ENCODE results near the gene RNU7-1.

Gene RNU7-1

GRCh38 chr12:6954316-6955107 lies 10.9 kb downstream of the RNU7-1 start:
- peak; percentile 42 for DNase-seq

DNA sequence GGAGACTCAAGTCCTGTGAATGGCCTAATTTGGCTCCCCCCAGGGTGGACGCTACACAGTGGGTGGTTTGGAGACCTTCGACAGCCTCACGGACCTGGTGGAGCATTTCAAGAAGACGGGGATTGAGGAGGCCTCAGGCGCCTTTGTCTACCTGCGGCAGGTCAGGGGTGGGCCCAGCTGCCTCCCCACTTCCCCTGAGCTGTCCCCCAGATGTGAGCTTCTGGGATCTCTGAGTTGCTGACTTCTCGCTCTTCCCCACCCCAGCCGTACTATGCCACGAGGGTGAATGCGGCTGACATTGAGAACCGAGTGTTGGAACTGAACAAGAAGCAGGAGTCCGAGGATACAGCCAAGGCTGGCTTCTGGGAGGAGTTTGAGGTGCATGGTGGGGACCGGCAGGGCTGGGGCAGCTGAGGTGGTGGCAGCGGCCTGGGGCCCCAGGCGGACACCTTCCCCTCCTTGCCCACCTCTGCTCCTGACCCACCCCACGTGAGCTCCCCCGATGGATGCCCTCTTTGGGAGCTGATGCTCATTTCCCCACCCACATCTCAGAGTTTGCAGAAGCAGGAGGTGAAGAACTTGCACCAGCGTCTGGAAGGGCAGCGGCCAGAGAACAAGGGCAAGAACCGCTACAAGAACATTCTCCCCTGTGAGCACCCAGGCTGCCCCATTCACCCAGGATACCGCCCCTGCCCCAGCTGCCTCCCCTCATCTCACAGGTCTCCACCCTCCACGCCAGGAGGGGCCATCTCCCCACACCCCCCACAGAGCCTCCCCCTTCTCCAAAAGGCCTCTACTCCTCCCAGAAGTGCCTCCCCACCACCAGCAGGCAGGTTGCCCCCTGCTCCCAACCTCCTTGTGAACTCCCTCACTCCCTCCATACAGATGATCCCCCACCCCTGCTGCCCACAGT lies 11.7 kb downstream of the RNU7-1 start:
- no peak for DNase-seq

DNA sequence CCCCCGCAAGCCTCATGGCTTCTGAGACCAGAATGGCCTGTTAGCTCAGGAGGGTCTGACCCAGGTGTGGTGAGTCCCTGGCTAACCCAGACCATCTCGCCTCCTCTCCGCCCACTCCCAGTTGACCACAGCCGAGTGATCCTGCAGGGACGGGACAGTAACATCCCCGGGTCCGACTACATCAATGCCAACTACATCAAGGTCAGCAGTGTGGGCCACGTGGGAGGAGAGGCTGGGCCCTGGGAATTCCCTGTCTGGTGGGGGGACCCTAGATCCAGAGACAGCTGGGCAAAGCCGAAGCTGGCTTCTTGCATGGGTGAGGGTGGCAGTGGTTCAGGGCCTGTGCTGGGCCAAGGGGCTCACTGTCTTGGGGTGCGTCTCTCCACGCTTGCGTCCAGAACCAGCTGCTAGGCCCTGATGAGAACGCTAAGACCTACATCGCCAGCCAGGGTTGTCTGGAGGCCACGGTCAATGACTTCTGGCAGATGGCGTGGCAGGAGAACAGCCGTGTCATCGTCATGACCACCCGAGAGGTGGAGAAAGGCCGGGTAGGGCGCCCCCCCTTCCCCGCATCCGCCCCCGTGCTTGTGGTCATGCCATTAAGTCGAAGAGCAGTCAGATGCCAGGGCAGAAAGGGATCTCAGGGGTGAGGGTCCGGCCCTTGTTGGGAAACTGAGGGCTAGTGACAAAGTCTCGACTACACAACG lies 12.6 kb downstream of the RNU7-1 start:
- DNase-seq = no peak

DNA sequence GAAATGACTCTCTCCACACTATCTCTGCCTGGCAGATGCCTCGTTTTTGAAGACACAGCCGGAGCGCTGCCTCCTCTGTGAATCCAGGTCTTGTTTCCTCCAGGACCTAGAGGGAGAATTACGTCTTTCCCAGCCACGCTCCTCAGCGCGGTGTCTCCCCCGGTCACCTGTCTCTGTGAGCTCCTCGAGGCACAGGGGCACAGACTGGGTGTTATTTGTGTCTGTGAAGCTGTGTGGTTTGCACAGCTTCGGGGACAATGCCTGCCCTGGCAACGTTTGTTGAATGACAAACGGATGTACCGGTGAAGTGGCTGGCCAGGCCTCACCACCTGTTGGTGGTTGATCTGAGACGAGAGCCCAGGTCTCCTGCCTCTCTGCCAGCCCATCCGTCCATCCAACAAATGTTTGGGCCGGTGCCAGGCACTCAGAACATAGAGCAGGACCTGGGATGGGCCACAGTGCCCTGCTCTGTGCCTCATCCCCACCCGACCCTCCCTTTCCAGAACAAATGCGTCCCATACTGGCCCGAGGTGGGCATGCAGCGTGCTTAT lies 13.6 kb downstream of the RNU7-1 start:
- DNase-seq = peak; percentile 48

GRCh38 chr12:6957741-6958608 lies 14.4 kb downstream of the RNU7-1 start:
- peak; percentile 49 for DNase-seq

- peak; percentile 38 for DNase-seq
Measured at GRCh38 chr12:6958609-6959057, 15.0 kb downstream of the RNU7-1 start.

GRCh38 chr12:6959058-6959804 lies 15.6 kb downstream of the RNU7-1 start:
- peak; percentile 72 for DNase-seq

GRCh38 chr12:6959805-6960592 lies 16.4 kb downstream of the RNU7-1 start:
- DNase-seq = no peak

GRCh38 chr12:6960593-6961277 lies 17.1 kb downstream of the RNU7-1 start:
- peak; percentile 38 for DNase-seq

DNA sequence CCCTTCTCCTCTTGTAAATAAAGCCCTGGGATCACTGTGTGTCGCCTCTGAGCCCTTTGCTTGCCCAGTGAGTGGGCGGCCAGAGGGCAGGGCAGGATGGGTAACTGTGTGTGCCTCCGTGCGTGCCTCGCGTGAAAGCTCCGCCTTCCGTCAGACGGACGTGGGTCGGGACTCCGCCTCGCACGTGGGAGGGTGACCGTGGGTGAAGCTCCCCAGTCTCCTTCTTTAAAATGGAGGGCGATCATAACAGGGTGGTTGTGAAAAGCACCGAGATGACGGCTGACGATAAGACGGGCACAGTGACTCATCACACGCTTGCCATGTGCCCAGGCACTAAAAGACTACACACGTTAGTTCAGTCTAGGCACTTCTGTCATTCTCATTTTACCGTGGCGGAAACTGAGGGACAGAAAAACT lies 17.7 kb downstream of the RNU7-1 start:
- peak; percentile 89 for DNase-seq

GRCh38 chr12:6961695-6962284 lies 18.2 kb downstream of the RNU7-1 start:
- no peak for DNase-seq

DNA sequence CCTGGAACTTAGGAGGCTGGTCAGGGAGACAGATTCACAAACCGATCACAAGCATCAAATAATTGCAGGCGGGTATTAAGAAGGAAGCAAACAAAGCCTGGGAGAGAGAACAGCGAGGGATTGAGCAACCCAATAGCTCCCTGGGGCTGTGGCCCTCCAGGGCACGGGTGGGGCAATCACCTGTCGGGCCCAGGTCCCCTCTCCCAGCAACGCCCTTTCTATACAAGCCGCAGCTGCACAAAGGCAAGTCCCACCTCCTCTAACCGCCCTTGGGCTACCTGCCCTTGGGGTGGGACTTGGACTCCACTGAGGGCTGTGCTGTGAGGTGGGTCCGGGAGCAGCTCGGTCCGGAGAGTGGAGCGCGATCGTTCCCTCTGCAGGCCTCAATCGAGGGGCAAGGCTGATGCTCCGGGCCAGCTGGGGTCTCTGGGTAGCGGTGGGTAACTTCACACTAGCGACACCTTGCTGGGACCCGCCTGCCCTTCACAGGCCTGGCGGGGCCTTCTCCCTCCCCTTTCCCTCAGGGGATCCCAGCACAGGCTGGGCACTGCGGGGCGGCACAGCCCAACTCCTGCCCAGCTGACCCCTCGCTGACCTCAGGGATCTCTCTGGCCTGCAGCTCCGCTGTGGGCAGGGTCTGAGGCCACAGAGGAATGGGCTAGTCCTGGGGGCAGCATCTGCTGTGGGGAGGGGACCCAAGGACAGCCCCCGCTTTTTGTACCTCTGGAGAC lies 18.8 kb downstream of the RNU7-1 start:
- peak; percentile 39 for DNase-seq

DNA sequence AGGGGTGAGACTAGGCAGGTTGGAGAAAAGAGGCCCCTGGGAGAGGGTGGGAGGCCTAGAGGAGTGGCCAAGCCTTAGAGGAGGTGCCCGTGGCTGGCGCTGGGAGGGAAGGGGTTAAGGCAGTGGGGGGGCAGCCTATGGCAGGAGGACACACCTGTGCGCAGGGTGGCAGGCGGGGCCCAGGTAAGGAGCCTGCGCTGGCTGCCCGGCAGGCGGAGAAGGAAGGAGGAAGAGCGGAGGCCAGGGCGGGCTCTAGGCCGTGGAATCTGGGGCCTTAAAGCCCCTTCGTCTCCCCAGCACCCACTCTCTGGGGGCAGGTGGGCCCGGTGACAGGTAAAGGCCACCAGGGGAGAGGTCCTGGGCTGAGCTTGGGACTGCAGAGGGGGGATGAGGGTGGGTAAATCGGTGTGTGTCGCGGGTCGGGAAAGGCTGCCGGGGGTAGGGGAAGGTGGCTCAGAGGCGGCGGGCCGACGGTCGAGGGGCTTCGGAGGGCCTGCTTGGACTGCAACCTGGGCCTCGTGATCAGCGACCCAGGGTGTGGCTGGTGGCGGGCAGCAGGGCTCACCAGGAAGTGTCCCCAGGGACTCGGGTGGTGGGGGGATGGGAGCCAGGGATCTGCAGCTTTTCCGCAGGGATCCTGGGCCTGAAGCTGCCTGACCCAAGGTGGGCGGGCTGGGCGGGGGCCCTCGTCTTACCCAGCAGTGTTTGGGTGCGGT lies 19.6 kb downstream of the RNU7-1 start:
- DNase-seq = no peak

GRCh38 chr12:6963791-6964413 lies 20.3 kb downstream of the RNU7-1 start:
- DNase-seq = no peak

GRCh38 chr12:6964605-6965025 lies 21.0 kb downstream of the RNU7-1 start:
- no peak for DNase-seq

DNA sequence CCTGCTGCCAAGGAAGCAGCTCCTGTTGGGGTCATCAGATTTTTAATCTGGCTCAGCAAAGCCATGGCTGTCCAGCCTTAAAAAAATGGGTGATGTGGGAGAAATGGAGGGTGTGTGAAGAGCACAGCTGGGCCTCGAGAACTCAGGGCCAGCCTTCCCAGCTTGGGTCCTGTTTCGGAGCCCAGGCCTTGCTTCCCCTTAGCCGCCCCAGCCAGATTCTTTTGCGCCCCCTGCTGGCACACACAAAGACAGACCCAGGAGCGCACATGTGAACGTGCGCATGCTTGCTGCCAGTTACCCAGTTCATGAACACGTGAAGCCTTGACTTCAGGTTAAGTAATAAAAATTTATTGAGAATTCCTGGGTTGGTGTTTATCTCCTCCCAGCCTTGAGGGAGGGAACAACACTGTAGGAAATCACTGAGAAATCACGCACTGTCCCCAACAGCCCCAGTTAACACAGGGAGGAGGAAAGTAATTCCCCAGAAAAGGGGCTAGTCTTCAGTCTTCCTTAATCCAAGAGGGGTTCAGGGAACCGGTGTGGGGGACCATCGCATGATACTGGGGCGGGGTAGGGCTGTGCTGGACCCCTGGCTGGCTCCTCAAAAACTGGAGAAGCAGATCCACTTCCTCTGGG lies 21.5 kb downstream of the RNU7-1 start:
- peak; percentile 85 for DNase-seq

- DNase-seq = no peak
Measured at GRCh38 chr12:6965714-6966113, 22.1 kb downstream of the RNU7-1 start.
